Measurements from ENCODE around the gene ACVR1. TPM values are rescaled to one million over a fixed set of nuclear protein-coding genes. Genes with fewer than 3 reads are reported as not detected.

ACVR1 gene
- total and polyA plus RNA-seq, 2 of the 13 experiments (the other 11 are each of a cell fraction or from before 2014, with no cell fraction given) = 2.3 to 5.4 TPM

DNA sequence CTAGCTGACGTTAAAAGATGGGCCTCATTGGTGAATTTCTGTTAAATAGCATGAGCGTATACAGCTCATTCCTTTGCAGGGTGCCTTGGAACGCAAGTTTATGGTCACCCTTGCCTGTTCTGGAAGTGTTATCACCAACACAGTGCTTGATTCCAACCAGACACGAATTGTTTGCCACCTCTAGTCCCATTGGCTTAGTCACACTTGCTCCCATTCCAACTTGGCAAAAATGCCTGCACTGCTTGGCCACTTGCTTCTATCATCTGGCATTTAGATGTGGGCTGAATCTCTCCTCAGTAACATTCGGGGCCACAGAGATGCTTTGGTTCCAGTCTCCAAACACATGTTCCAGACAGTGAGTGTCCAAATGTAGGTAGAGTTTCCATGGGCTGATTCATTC is 27.5 kb upstream of the ACVR1 start:
- ChIA-PET CTCF (ENCODE audit: low intra/inter-chr PET ratio, low total read pairs) (no interaction called here), POLR2A (no interaction called here)
- in situ Hi-C loops (cut with HindIII; ENCODE audit: extremely low pct_ligation_motif_present, low pct_unique_long_range_greater_than_20kb) (no loop called here), intact Hi-C loops (cut with micrococcal nuclease; ENCODE audit: unreplicated experiment) (loop anchor here (5.0 kb wide), 1 partner anchor 109 kb away; no protein-coding TSS in a partner anchor)
- FAIRE-seq = no peak
- BruUV-seq (replicated peaks) = no TSS peak
- H3K9ac ChIP-seq (ENCODE audit: insufficient read depth, low read depth, low read length) = no peak overlapping the region
- H4K20me1 ChIP-seq (ENCODE audit: insufficient read depth, low read length) = no peaks in the 10 kb centered on the region
- H3K4me1 ChIP-seq (ENCODE audit: insufficient read depth, low read length) = no peaks in the 10 kb centered on the region
- H3K27ac ChIP-seq (ENCODE audit: extremely low read length, insufficient read depth, low read length) = no peak overlapping the region
- TF ChIP-seq ZNF670 (CRISPR knock-in tag; IDR thresholded peaks at IDR 0.05; ENCODE audit: borderline replicate concordance) = no peak
- no peak for TF ChIP-seq EHMT2 (IDR thresholded peaks at IDR 0.05; ENCODE audit: borderline replicate concordance, low read depth, low read length)
- no peak for TF ChIP-seq MEF2D (CRISPR knock-in tag; IDR thresholded peaks at IDR 0.05)
- TF ChIP-seq ATAD3A (CRISPR knock-in tag; IDR thresholded peaks at IDR 0.05) = no peak
- TF ChIP-seq, protein P1, sequence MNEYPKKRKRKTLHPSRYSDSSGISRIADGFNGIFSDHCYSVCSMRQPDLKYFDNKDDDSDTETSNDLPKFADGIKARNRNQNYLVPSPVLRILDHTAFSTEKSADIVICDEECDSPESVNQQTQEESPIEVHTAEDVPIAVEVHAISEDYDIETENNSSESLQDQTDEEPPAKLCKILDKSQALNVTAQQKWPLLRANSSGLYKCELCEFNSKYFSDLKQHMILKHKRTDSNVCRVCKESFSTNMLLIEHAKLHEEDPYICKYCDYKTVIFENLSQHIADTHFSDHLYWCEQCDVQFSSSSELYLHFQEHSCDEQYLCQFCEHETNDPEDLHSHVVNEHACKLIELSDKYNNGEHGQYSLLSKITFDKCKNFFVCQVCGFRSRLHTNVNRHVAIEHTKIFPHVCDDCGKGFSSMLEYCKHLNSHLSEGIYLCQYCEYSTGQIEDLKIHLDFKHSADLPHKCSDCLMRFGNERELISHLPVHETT (CRISPR knock-in tag; conservative IDR thresholded peaks at IDR 0.05) = no peak
- TF ChIP-seq, protein P2, sequence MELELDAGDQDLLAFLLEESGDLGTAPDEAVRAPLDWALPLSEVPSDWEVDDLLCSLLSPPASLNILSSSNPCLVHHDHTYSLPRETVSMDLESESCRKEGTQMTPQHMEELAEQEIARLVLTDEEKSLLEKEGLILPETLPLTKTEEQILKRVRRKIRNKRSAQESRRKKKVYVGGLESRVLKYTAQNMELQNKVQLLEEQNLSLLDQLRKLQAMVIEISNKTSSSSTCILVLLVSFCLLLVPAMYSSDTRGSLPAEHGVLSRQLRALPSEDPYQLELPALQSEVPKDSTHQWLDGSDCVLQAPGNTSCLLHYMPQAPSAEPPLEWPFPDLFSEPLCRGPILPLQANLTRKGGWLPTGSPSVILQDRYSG (CRISPR knock-in tag; IDR thresholded peaks at IDR 0.05) = no peak
- no peak for TF ChIP-seq ZNF234 (CRISPR knock-in tag; conservative IDR thresholded peaks at IDR 0.05)
- TF ChIP-seq, protein P3, sequence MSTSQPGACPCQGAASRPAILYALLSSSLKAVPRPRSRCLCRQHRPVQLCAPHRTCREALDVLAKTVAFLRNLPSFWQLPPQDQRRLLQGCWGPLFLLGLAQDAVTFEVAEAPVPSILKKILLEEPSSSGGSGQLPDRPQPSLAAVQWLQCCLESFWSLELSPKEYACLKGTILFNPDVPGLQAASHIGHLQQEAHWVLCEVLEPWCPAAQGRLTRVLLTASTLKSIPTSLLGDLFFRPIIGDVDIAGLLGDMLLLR (CRISPR knock-in tag; IDR thresholded peaks at IDR 0.05) = no peak
- no peak for TF ChIP-seq MTA3 (CRISPR knock-in tag; IDR thresholded peaks at IDR 0.05)
- no peak for TF ChIP-seq REST (IDR thresholded peaks at IDR 0.05; ENCODE audit: borderline replicate concordance in 1 of 2, low read depth in 1 of 2, low read length in 2 of 2)
- TF ChIP-seq ZNF776 (CRISPR knock-in tag; IDR thresholded peaks at IDR 0.05) = no peak
- TF ChIP-seq, protein P4, sequence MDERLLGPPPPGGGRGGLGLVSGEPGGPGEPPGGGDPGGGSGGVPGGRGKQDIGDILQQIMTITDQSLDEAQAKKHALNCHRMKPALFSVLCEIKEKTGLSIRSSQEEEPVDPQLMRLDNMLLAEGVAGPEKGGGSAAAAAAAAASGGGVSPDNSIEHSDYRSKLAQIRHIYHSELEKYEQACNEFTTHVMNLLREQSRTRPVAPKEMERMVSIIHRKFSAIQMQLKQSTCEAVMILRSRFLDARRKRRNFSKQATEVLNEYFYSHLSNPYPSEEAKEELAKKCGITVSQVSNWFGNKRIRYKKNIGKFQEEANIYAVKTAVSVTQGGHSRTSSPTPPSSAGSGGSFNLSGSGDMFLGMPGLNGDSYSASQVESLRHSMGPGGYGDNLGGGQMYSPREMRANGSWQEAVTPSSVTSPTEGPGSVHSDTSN (CRISPR knock-in tag; IDR thresholded peaks at IDR 0.05) = no peak
- no peak for TF ChIP-seq TRIM22 (IDR thresholded peaks at IDR 0.05)
- TF ChIP-seq ZNF672 (CRISPR knock-in tag; IDR thresholded peaks at IDR 0.05) = no peak
- TF ChIP-seq HES4 (CRISPR knock-in tag; IDR thresholded peaks at IDR 0.05; ENCODE audit: borderline replicate concordance) = no peak
- TF ChIP-seq GPN1 (CRISPR knock-in tag; IDR thresholded peaks at IDR 0.05; ENCODE audit: borderline replicate concordance) = no peak
- TF ChIP-seq JUNB (CRISPR knock-in tag; IDR thresholded peaks at IDR 0.05; ENCODE audit: borderline replicate concordance) = no peak
- H3K27me3 ChIP-seq (ENCODE audit: control insufficient read depth in 1 of 2, insufficient read depth in 2 of 2, low read length in 2 of 2) = peaks cover 0 to 13% of the 10 kb centered on the region in 2 experiments; a peak in 1 of 5 replicates
- H3K4me3 ChIP-seq (replicated peaks in 1 of 3; ENCODE audit: insufficient read depth in 1 of 3, low read depth in 2 of 3, low read length in 3 of 3) = no peak overlapping the region
- WGBS (ENCODE audit: low lambda C conversion rate) = 30% methylated on average over 5 of the region's 5 CpGs
- H3K36me3 ChIP-seq (replicated peaks in 1 of 2; ENCODE audit: control insufficient read depth in 1 of 2, insufficient read depth in 2 of 2, low read length in 2 of 2) = no peaks in the 10 kb centered on the region
- H2AFZ ChIP-seq (ENCODE audit: low read length) = no peak overlapping the region
- H3K79me2 ChIP-seq (ENCODE audit: insufficient read depth, low read length) = no peaks in the 10 kb centered on the region
- no peak overlapping the region for H3K4me2 ChIP-seq (ENCODE audit: low read depth, low read length)
- no peaks in the 10 kb centered on the region for H3K9me3 ChIP-seq (ENCODE audit: low read length)
- ATAC-seq = no peak
- no peak for DNase-seq (ENCODE audit: low spot score)
